ENCODE data around the gene RNF148.

- TF ChIP-seq FOXM1 (IDR thresholded peaks at IDR 0.05; ENCODE audit: borderline replicate concordance, low read depth), result no peak
- TF ChIP-seq TCF12 (IDR thresholded peaks at IDR 0.05; ENCODE audit: low read depth), result no peak
- TF ChIP-seq REST (IDR thresholded peaks at IDR 0.05; ENCODE audit: low read depth), result no peak
- no peak for TF ChIP-seq TAF1 (IDR thresholded peaks at IDR 0.05; ENCODE audit: low read depth)
- TF ChIP-seq MAX (IDR thresholded peaks at IDR 0.05), result no peak
Observed at GRCh38 chr7:122663733-122664132, 39.0 kb downstream of the RNF148 start.
